Activated T-cell treated with anti-CD3 and anti-CD28 coated beads for 24 hours (primary cell): ENCODE data around the gene SLC26A6.

ENCODE experiments used
- DNase-seq: peaks from one replicate; pipeline ENCODE4 v3.0.0-alpha.2; 2020; ENCODE audit warnings: low read depth

SLC26A6 gene

GRCh38 chr3:48599077-48599501, 36.2 kb downstream of the SLC26A6 start:
- DNase-seq, result no peak

GRCh38 chr3:48598323-48599076, 36.8 kb downstream of the SLC26A6 start:
- no peak for DNase-seq

GRCh38 chr3:48597408-48597800, 37.9 kb downstream of the SLC26A6 start:
- DNase-seq, result no peak

GRCh38 chr3:48596676-48597407, 38.4 kb downstream of the SLC26A6 start:
- DNase-seq, result no peak

- DNase-seq, result no peak
These were observed 39.1 kb downstream of the SLC26A6 start for GRCh38 chr3:48596157-48596556.

GRCh38 chr3:48595526-48596121, 39.6 kb downstream of the SLC26A6 start:
- no peak for DNase-seq

- no peak for DNase-seq
These were observed 40.2 kb downstream of the SLC26A6 start, which contains the start of gene COL7A1 for GRCh38 chr3:48595075-48595525. TSS of gene COL7A1 (minus strand) at chr3:48595329. CDS start at chr3:48595159, 170 bp downstream.

- no peak for DNase-seq
These were observed 40.7 kb downstream of the SLC26A6 start for GRCh38 chr3:48594417-48595049.

- no peak for DNase-seq
These were observed 41.9 kb downstream of the SLC26A6 start for GRCh38 chr3:48593337-48593736.

- DNase-seq, result no peak
These were observed 42.7 kb downstream of the SLC26A6 start for GRCh38 chr3:48592519-48593087.

GRCh38 chr3:48591886-48592518, 43.3 kb downstream of the SLC26A6 start:
- DNase-seq, result no peak

- no peak for DNase-seq
These were observed 43.8 kb downstream of the SLC26A6 start for GRCh38 chr3:48591436-48591835.

GRCh38 chr3:48588230-48588629, 47.0 kb downstream of the SLC26A6 start:
- DNase-seq, result no peak

- DNase-seq, result no peak
These were observed 47.6 kb downstream of the SLC26A6 start for GRCh38 chr3:48587686-48588085.

- DNase-seq, result no peak
These were observed 49.9 kb downstream of the SLC26A6 start for GRCh38 chr3:48585411-48585810.

GRCh38 chr3:48584836-48585235, 50.4 kb downstream of the SLC26A6 start:
- DNase-seq, result no peak

GRCh38 chr3:48581621-48582481, 53.4 kb downstream of the SLC26A6 start:
- DNase-seq, result no peak

- no peak for DNase-seq
These were observed 58.6 kb downstream of the SLC26A6 start for GRCh38 chr3:48576647-48577046.
